Spleen (tissue), 11 donors: ENCODE measurements around the gene HSPA1B. TPM values are rescaled to one million over a fixed set of nuclear protein-coding genes. Genes with fewer than 3 reads are reported as not detected.
"Not testable (repeated sequence)": the region's sequence is repeated elsewhere in the genome, so short reads cannot be mapped to it uniquely, and the experiment has no call there.

Source experiments
- DNase-seq: peaks from one replicate; pipeline ENCODE4 v3.0.0-alpha.2; 2020
- H3K27ac ChIP-seq, 8 donors: fragments of 200-600 bp; sonication (generic) in 7 of 8; 1 replicate in 4 of 8; 2 replicates in 4 of 8; pipeline versions ENCODE4 v1.5.0 to v1.8.0; 2016 to 2021; ENCODE audit warnings: inconsistent platforms in 4 of 8, mild to moderate bottlenecking in 4 of 8, moderate library complexity in 1 of 8
- H3K27me3 ChIP-seq, 7 donors: fragments of 200-600 bp; sonication (generic) in 6 of 7; replicated peaks in 1 of 7; 1 replicate in 4 of 7; 2 replicates in 3 of 7; pipeline versions ENCODE4 v1.5.0 to v1.8.0; 2016 to 2021; ENCODE audit warnings: inconsistent platforms in 3 of 7, mild to moderate bottlenecking in 1 of 7
- H3K36me3 ChIP-seq, 6 donors: fragments of 200-600 bp; sonication (generic) in 5 of 6; 1 replicate in 4 of 6; 2 replicates in 2 of 6; pipeline versions ENCODE4 v1.5.0 to v1.8.0; 2016 to 2021; ENCODE audit warnings: inconsistent platforms in 2 of 6
- H3K4me1 ChIP-seq, 6 donors: fragments of 200-600 bp; sonication (generic) in 5 of 6; 1 replicate in 3 of 6; 2 replicates in 3 of 6; pipeline versions ENCODE4 v1.5.0 to v1.8.0; 2016 to 2021; ENCODE audit warnings: inconsistent platforms in 3 of 6
- H3K4me3 ChIP-seq, 8 donors: fragments of 200-600 bp; sonication (generic) in 7 of 8; 1 replicate in 4 of 8; 2 replicates in 4 of 8; pipeline versions ENCODE4 v1.5.0 to v1.8.0; 2016 to 2021; ENCODE audit warnings: inconsistent platforms in 4 of 8, mild to moderate bottlenecking in 4 of 8, moderate library complexity in 2 of 8
- H3K9me3 ChIP-seq, 8 donors: fragments of 200-600 bp; sonication (generic) in 7 of 8; 1 replicate in 4 of 8; 2 replicates in 4 of 8; pipeline versions ENCODE4 v1.5.0 to v1.8.0; 2016 to 2021; ENCODE audit warnings: inconsistent platforms in 4 of 8
- CTCF ChIP-seq, 11 experiments: fragments of 200-600 bp in 7 of 11; fragments of 450-650 bp in 4 of 11; sonication (generic) in 4 of 11; IDR thresholded peaks in 8 of 11; conservative IDR thresholded peaks in 3 of 11; 1 replicate in 7 of 11; 2 replicates in 4 of 11; pipeline versions ENCODE4 v1.4.0 to v1.8.0; 2016 to 2021; ENCODE audit warnings: antibody characterized with exemption in 11 of 11, inconsistent platforms in 4 of 11, mild to moderate bottlenecking in 1 of 11
- POLR2A ChIP-seq, 3 donors: fragments of 450-650 bp; IDR thresholded peaks; one replicate each; pipeline ENCODE4 v1.5.1; 2017; ENCODE audit warnings: antibody characterized with exemption in 3 of 3, mild to moderate bottlenecking in 1 of 3
- POLR2AphosphoS5 ChIP-seq, 3 donors: sonication (generic); formaldehyde crosslinking; IDR thresholded peaks; one replicate each; pipeline ENCODE4 v1.5.1; 2017; ENCODE audit warnings: antibody characterized with exemption in 3 of 3
- WGBS, 5 donors: extraction: QIAGEN DNeasy Blood & Tissue Kit in 3 of 5; methylation state at CpG; one replicate each; pipeline versions ENCODE4 v1.1.5 to v1.1.7; 2013 to 2018; 5-methylcytosine and 5-hydroxymethylcytosine counted together
- intact Hi-C: fragments of 100-400 bp; cut with DNase I; formaldehyde crosslinking; loops from one replicate; pipeline ENCODE4 v1.15.0; 2023; ENCODE audit warnings: low total_unique reads
- polyA plus RNA-seq, 3 donors: library from polyadenylated mRNA; stranded (reverse); fragments of 200-250 nt; gene quantifications; one replicate each; pipeline ENCODE4 v1.2.1, GENCODE V29; 2013
- total RNA-seq, 7 donors: library from RNA; depleted of rRNA in 3 of 7; stranded (reverse); fragments of >200 nt in 3 of 7; fragmentation: NEBNext Ultra II Directional in 4 of 7; extraction: Animal tissue kit (Norgen Biotek cat#: 25700) in 4 of 7; gene quantifications; one replicate each; pipeline versions ENCODE4 v1.1.0 to v1.2.1, GENCODE V29; 2016 to 2021
- donor health status: healthy with polysubstance abuse.
- donor health status: DM: no; HTN: no; CAD: no; lungs with moderate emphysema.
- donor health status: DM: no; HTN: no; CAD: no.
- donor health status: Bipolar disorder and iron deficiency.
- donor health status: healthy.
- donor health status: DM: no; HTN: no; CAD: no.
- donor health status: DM: yes; HTN: yes; CAD: no.

The HSPA1B gene
- total and polyA plus RNA-seq, 10 donors = 7.4 to 372 (median 43.9) TPM

GRCh38 chr6:31862344-31863235 lies 35.1 kb downstream of the HSPA1B start, which contains the start of gene NEU1:
Gene NEU1, minus strand, starts transcription at chr6:31862821. Its CDS starts 45 bp downstream, at chr6:31862776.
- intact Hi-C loops = no loop called here
- Histone ChIP-seq H3K4me1 (peaks cover 14 to 42% (median 27%) of the 10 kb centered on the region in 6 donors), H3K36me3 (peaks cover 3 to 38% (median 33%) of the 10 kb centered on the region in 6 donors), H3K9me3 (no peaks in the 10 kb centered on the region), H3K27me3 (no peaks in the 10 kb centered on the region), H3K27ac (peak within 1 kb of the TSS; percentile 84 to 95 (median 92)), H3K4me3 (peak within 1 kb of the TSS; percentile 53 to 87 (median 80))
- TF ChIP-seq POLR2AphosphoS5 (IDR thresholded peaks at IDR 0.05) = peak; percentile 99
- peak in 2 of 11 experiments; percentile 27 to 37 for TF ChIP-seq CTCF (IDR thresholded peaks at IDR 0.05 in 8 of 11, conservative IDR thresholded peaks at IDR 0.05 in 3 of 11)
- peak; percentile 71 to 97 (median 81) for TF ChIP-seq POLR2A (IDR thresholded peaks at IDR 0.05)
- DNase-seq = peak; percentile 100
- WGBS, 5 donors = 0 to 1% (median 1%) methylated on average over 55 to 64 of the region's 64 CpGs

GRCh38 chr6:31864123-31864562 lies 36.6 kb downstream of the HSPA1B start:
- DNase-seq, H3K27me3 ChIP-seq: not testable (repeated sequence)

DNA sequence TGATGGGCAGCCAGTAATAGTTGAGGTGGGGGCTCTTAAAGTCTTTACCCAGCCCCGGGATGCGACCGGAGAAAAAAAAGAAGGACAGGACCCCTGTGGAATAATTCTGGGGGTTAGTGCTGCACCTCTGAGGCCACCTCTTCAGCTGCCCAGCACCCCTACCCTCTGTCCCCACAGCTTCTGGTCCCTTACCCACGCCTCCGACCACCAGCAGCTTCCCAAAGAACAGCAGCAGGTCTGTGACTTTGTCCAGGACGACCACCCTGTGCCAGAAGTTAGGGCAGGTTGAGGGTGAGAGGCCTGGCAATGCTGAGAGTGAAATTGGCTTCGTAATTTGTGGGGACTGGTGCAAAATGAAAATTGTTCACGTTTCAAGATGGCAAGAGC lies 37.3 kb downstream of the HSPA1B start:
- peaks cover 14 to 42% (median 27%) of the 10 kb centered on the region in 6 donors for H3K4me1 ChIP-seq
- H3K4me3 ChIP-seq = no peak overlapping the region
- H3K27ac ChIP-seq = no peak overlapping the region
- no peak for DNase-seq
- 86 to 92% (median 89%) methylated on average over 8 of the region's 8 CpGs for WGBS, 5 donors
- peaks cover 0 to 16% (median 11%) of the 10 kb centered on the region in 6 donors for H3K36me3 ChIP-seq
- TF ChIP-seq POLR2AphosphoS5 (IDR thresholded peaks at IDR 0.05) = no peak
- intact Hi-C loops = no loop called here
- no peaks in the 10 kb centered on the region for H3K27me3 ChIP-seq
- no peaks in the 10 kb centered on the region for H3K9me3 ChIP-seq

More at GRCh38 chr6:31864123-31864562, 36.6 kb downstream of the HSPA1B start:
- WGBS, 5 donors = 9 to 16% (median 10%) methylated on average over 16 of the region's 16 CpGs
- TF ChIP-seq CTCF (IDR thresholded peaks at IDR 0.05 in 8 of 11, conservative IDR thresholded peaks at IDR 0.05 in 3 of 11) = peak in 2 of 11 experiments; percentile 2 to 23
- intact Hi-C loops, H3K9me3 ChIP-seq: not testable (repeated sequence)
- H3K36me3 ChIP-seq = peaks cover 0 to 23% (median 18%) of the 10 kb centered on the region in 6 donors
- H3K27ac ChIP-seq = peak overlapping the region; percentile 38 to 95 (median 80)
- H3K4me3 ChIP-seq = peak overlapping the region; percentile 52 to 87 (median 80)
- H3K4me1 ChIP-seq = peaks cover 14 to 42% (median 27%) of the 10 kb centered on the region in 6 donors

- H3K36me3 ChIP-seq = peaks cover 0 to 9% (median 5%) of the 10 kb centered on the region in 6 donors
- H3K27me3 ChIP-seq = no peaks in the 10 kb centered on the region
- DNase-seq = no peak
- no peak for TF ChIP-seq POLR2AphosphoS5 (IDR thresholded peaks at IDR 0.05)
- no peak for TF ChIP-seq CTCF (IDR thresholded peaks at IDR 0.05 in 8 of 11, conservative IDR thresholded peaks at IDR 0.05 in 3 of 11)
- TF ChIP-seq POLR2A (IDR thresholded peaks at IDR 0.05) = no peak
- WGBS, 5 donors = 82 to 89% (median 85%) methylated on average over 20 to 21 of the region's 21 CpGs
- H3K9me3 ChIP-seq = no peaks in the 10 kb centered on the region
- no peak overlapping the region for H3K4me3 ChIP-seq
- H3K27ac ChIP-seq = no peak overlapping the region
- peaks cover 14 to 46% (median 27%) of the 10 kb centered on the region in 6 donors for H3K4me1 ChIP-seq
- intact Hi-C loops = no loop called here
Observed at GRCh38 chr6:31865205-31866118, 37.9 kb downstream of the HSPA1B start.

- H3K27ac ChIP-seq, H3K36me3 ChIP-seq, H3K4me3 ChIP-seq, H3K27me3 ChIP-seq, H3K9me3 ChIP-seq, DNase-seq, intact Hi-C loops: not testable (repeated sequence)
- 79 to 98% (median 92%) methylated on average over 1 of the region's 1 CpG for WGBS, 5 donors
- peaks cover 5 to 29% (median 10%) of the 10 kb centered on the region in 6 donors for H3K4me1 ChIP-seq
Observed at GRCh38 chr6:31868658-31868971, 41.1 kb downstream of the HSPA1B start.
